Upper lobe of right lung (tissue), 1 donor: ENCODE results near the gene CEBPA. TPM values are rescaled to one million over a fixed set of nuclear protein-coding genes. Genes with fewer than 3 reads are reported as not detected.
"Not testable (repeated sequence)": the region's sequence is repeated elsewhere in the genome, so short reads cannot be mapped to it uniquely, and the experiment has no call there.

Experiments
- ATAC-seq: fragments of 200-7000 bp; cut with Tn5 transposase; one replicate; pipeline ENCODE4 v1.9.1; 2020; ENCODE audit warnings: mild to moderate bottlenecking, moderate library complexity
- DNase-seq: peaks from one replicate; pipeline ENCODE4 v3.0.0-alpha.2; 2020
- H3K27ac ChIP-seq: fragments of 200-600 bp; one replicate; pipeline ENCODE4 v1.8.0; 2022
- H3K27me3 ChIP-seq: fragments of 200-600 bp; one replicate; pipeline ENCODE4 v1.8.0; 2022; ENCODE audit warnings: mild to moderate bottlenecking
- H3K36me3 ChIP-seq: fragments of 200-600 bp; one replicate; pipeline ENCODE4 v1.8.0; 2022
- H3K4me1 ChIP-seq: fragments of 200-600 bp; one replicate; pipeline ENCODE4 v1.8.0; 2022
- H3K4me3 ChIP-seq: fragments of 200-600 bp; one replicate; pipeline ENCODE4 v1.8.0; 2022; ENCODE audit warnings: mild to moderate bottlenecking
- H3K9me3 ChIP-seq: fragments of 200-600 bp; one replicate; pipeline ENCODE4 v1.8.0; 2022
- CTCF ChIP-seq: fragments of 200-600 bp; IDR thresholded peaks from one replicate; pipeline ENCODE4 v1.8.0; 2022; ENCODE audit warnings: antibody characterized with exemption
- intact Hi-C: fragments of 100-400 bp; cut with DNase I; formaldehyde crosslinking; loops from one replicate; pipeline ENCODE4 v1.11.0; 2022
- total RNA-seq: library from RNA; stranded (reverse); fragmentation: NEBNext Ultra II Directional; extraction: Animal tissue kit (Norgen Biotek cat#: 25700); gene quantifications from one replicate; pipeline ENCODE4 v1.2.1, GENCODE V29; 2021
- donor health status: DM: no; HTN: yes; CAD: no; lungs with severe emphysema.

Gene CEBPA
- total RNA-seq, 1 donor from 2014 or later = 59.1 TPM

- peak; percentile 85 for DNase-seq
- peaks cover 24% of the 10 kb centered on the region for H3K4me1 ChIP-seq
- H3K27ac ChIP-seq = peak overlapping the region; percentile 60
- H3K9me3 ChIP-seq = no peaks in the 10 kb centered on the region
- peak; percentile 16 for ATAC-seq
- TF ChIP-seq CTCF = no peak
- H3K4me3 ChIP-seq = peak overlapping the region; percentile 61
- H3K36me3 ChIP-seq = no peaks in the 10 kb centered on the region
- intact Hi-C loops = no loop called here
- peaks cover 3% of the 10 kb centered on the region for H3K27me3 ChIP-seq
Measured at GRCh38 chr19:33298146-33298911, 4.0 kb downstream of the CEBPA start.

- peak; percentile 55 for DNase-seq
- Histone ChIP-seq H3K27ac (peak overlapping the region; percentile 60), H3K9me3 (no peaks in the 10 kb centered on the region), H3K4me1 (peaks cover 31% of the 10 kb centered on the region), H3K27me3 (no peaks in the 10 kb centered on the region), H3K36me3 (no peaks in the 10 kb centered on the region), H3K4me3 (no peak overlapping the region)
- TF ChIP-seq CTCF = no peak
- intact Hi-C loops = no loop called here
- ATAC-seq = no peak
Measured at GRCh38 chr19:33297401-33298145, 4.8 kb downstream of the CEBPA start.

GRCh38 chr19:33296488-33296971 is 5.8 kb downstream of the CEBPA start:
- Histone ChIP-seq H3K4me3 (no peak overlapping the region), H3K36me3 (no peaks in the 10 kb centered on the region), H3K9me3 (no peaks in the 10 kb centered on the region), H3K27me3 (no peaks in the 10 kb centered on the region), H3K4me1 (peaks cover 39% of the 10 kb centered on the region), H3K27ac (no peak overlapping the region)
- intact Hi-C loops = no loop called here
- ATAC-seq (no peak), DNase-seq (peak; percentile 53)
- no peak for TF ChIP-seq CTCF

GRCh38 chr19:33295621-33296487 is 6.5 kb downstream of the CEBPA start:
- Histone ChIP-seq H3K9me3 (no peaks in the 10 kb centered on the region), H3K27me3 (no peaks in the 10 kb centered on the region), H3K4me1 (peaks cover 34% of the 10 kb centered on the region), H3K36me3 (no peaks in the 10 kb centered on the region), H3K4me3 (no peak overlapping the region), H3K27ac (no peak overlapping the region)
- DNase-seq (no peak), ATAC-seq (no peak)
- intact Hi-C loops = no loop called here
- TF ChIP-seq CTCF = no peak

GRCh38 chr19:33295046-33295445 is 7.3 kb downstream of the CEBPA start:
- intact Hi-C loops, H3K4me3 ChIP-seq, H3K36me3 ChIP-seq, H3K27ac ChIP-seq, H3K27me3 ChIP-seq, H3K9me3 ChIP-seq, ATAC-seq: not testable (repeated sequence)
- peaks cover 32% of the 10 kb centered on the region for H3K4me1 ChIP-seq
- peak; percentile 39 for DNase-seq
